ENCODE data around the gene PFKFB3.

The PFKFB3 gene

GRCh38 chr10:6161921-6162320, 40.8 kb upstream of the PFKFB3 start:
- Histone ChIP-seq H4K20me1 (ENCODE audit: insufficient read depth) (no peaks in the 10 kb centered on the region), H3K4me1 (ENCODE audit: low read depth, poor library complexity, severe bottlenecking) (peaks cover 14% of the 10 kb centered on the region), H3K27me3 (ENCODE audit: insufficient read depth, low read depth) (no peaks in the 10 kb centered on the region), H3K9ac (no peak overlapping the region), H3K4me3 (IDR thresholded peaks at IDR 0.05; ENCODE audit: insufficient read depth, low read depth, low read length) (no peak overlapping the region), H3K4me2 (no peak overlapping the region), H3K27ac (no peak overlapping the region), H3K36me3 (ENCODE audit: insufficient read depth) (no peaks in the 10 kb centered on the region), H2AFZ (ENCODE audit: low read depth) (no peak overlapping the region), H3K79me2 (ENCODE audit: insufficient read depth, low read depth) (peaks cover 31% of the 10 kb centered on the region)
- TF ChIP-seq CTCF (conservative IDR thresholded peaks at IDR 0.05; ENCODE audit: low read depth, low read length): no peak

GRCh38 chr10:6162589-6163356, 40.0 kb upstream of the PFKFB3 start:
- H2AFZ ChIP-seq (ENCODE audit: low read depth): peak overlapping the region; percentile 78
- peaks cover 39% of the 10 kb centered on the region for H3K79me2 ChIP-seq (ENCODE audit: insufficient read depth, low read depth)
- H3K4me2 ChIP-seq: peak overlapping the region; percentile 97
- 0 out of 2 replicates have a peak overlapping the region, but pooled peaks have one; percentile 21 for H3K27ac ChIP-seq
- TF ChIP-seq CTCF (conservative IDR thresholded peaks at IDR 0.05; ENCODE audit: low read depth, low read length): no peak
- no peak overlapping the region for H3K4me3 ChIP-seq (IDR thresholded peaks at IDR 0.05; ENCODE audit: insufficient read depth, low read depth, low read length)
- H3K36me3 ChIP-seq (ENCODE audit: insufficient read depth): no peaks in the 10 kb centered on the region
- H3K4me1 ChIP-seq (ENCODE audit: low read depth, poor library complexity, severe bottlenecking): peaks cover 14% of the 10 kb centered on the region
- no peaks in the 10 kb centered on the region for H4K20me1 ChIP-seq (ENCODE audit: insufficient read depth)
- H3K9ac ChIP-seq: no peak overlapping the region
- no peaks in the 10 kb centered on the region for H3K27me3 ChIP-seq (ENCODE audit: insufficient read depth, low read depth)

GRCh38 chr10:6163364-6164270, 39.1 kb upstream of the PFKFB3 start:
- Histone ChIP-seq H2AFZ (ENCODE audit: low read depth) (peak overlapping the region; percentile 78), H4K20me1 (ENCODE audit: insufficient read depth) (no peaks in the 10 kb centered on the region)

More at GRCh38 chr10:6163364-6164270, 39.1 kb upstream of the PFKFB3 start:
- Histone ChIP-seq H3K4me3 (IDR thresholded peaks at IDR 0.05; ENCODE audit: insufficient read depth, low read depth, low read length) (no peak overlapping the region), H3K79me2 (ENCODE audit: insufficient read depth, low read depth) (peaks cover 47% of the 10 kb centered on the region), H3K4me2 (peak overlapping the region; percentile 97), H3K27ac (peak overlapping the region; percentile 81), H3K9ac (peak overlapping the region; percentile 98), H3K36me3 (ENCODE audit: insufficient read depth) (no peaks in the 10 kb centered on the region), H3K4me1 (ENCODE audit: low read depth, poor library complexity, severe bottlenecking) (peaks cover 14% of the 10 kb centered on the region), H3K27me3 (ENCODE audit: insufficient read depth, low read depth) (no peaks in the 10 kb centered on the region)
- no peak for TF ChIP-seq CTCF (conservative IDR thresholded peaks at IDR 0.05; ENCODE audit: low read depth, low read length)
